Stimulated activated CD4-positive, alpha-beta T cell treated with anti-CD3 and anti-CD28 coated beads, Interleukin-2, amount 100 ng/mL, for 48 hours (primary cell): ENCODE results near the gene SRP68.

ENCODE experiments used
- DNase-seq, 2 donors: peaks; one replicate each; pipeline ENCODE4 v3.0.0-alpha.2; 2020

Gene SRP68

GRCh38 chr17:76072148-76072858 is at the start of gene SRP68:
Gene SRP68, minus strand, starts transcription at chr17:76072517. Its CDS starts 26 bp downstream, at chr17:76072491.
- peak; percentile 75 to 80 for DNase-seq

GRCh38 chr17:76121932-76122430 is 49.7 kb upstream of the SRP68 start:
- DNase-seq = no peak

- no peak for DNase-seq
Observed at GRCh38 chr17:76120658-76121008, 48.3 kb upstream of the SRP68 start.

- DNase-seq = no peak
Observed at GRCh38 chr17:76119409-76120371, 47.4 kb upstream of the SRP68 start.

- no peak for DNase-seq
Observed at GRCh38 chr17:76115138-76115754, 42.9 kb upstream of the SRP68 start.

- DNase-seq = no peak
Observed at GRCh38 chr17:76111956-76112355, 39.6 kb upstream of the SRP68 start.

GRCh38 chr17:76107509-76107908 is 35.2 kb upstream of the SRP68 start:
- no peak for DNase-seq

- DNase-seq = no peak
Observed at GRCh38 chr17:76106703-76107102, 34.4 kb upstream of the SRP68 start.

- DNase-seq = no peak
Observed at GRCh38 chr17:76104896-76105231, 32.5 kb upstream of the SRP68 start.

- DNase-seq = no peak
Observed at GRCh38 chr17:76104140-76104895, 32.0 kb upstream of the SRP68 start.

- DNase-seq = peak; percentile 90 to 92
Observed at GRCh38 chr17:76103274-76104139, 31.2 kb upstream of the SRP68 start, which contains the start of gene EXOC7. Gene EXOC7, minus strand, starts transcription at chr17:76103787. Its CDS starts 95 bp downstream, at chr17:76103692.

- DNase-seq = no peak
Observed at GRCh38 chr17:76102944-76103273, 30.6 kb upstream of the SRP68 start.

GRCh38 chr17:76097716-76098295 is 25.5 kb upstream of the SRP68 start:
- DNase-seq = no peak

- no peak for DNase-seq
Observed at GRCh38 chr17:76095943-76096342, 23.6 kb upstream of the SRP68 start.

GRCh38 chr17:76094046-76094445 is 21.7 kb upstream of the SRP68 start:
- no peak for DNase-seq

GRCh38 chr17:76092526-76093413 is 20.5 kb upstream of the SRP68 start:
- DNase-seq = no peak

GRCh38 chr17:76091526-76092286 is 19.4 kb upstream of the SRP68 start:
- DNase-seq = no peak

GRCh38 chr17:76090517-76091129 is 18.3 kb upstream of the SRP68 start:
- no peak for DNase-seq
